Right lobe of liver (tissue), 6 donors: ENCODE measurements around the gene GPR4. TPM values are rescaled to one million over a fixed set of nuclear protein-coding genes. Genes with fewer than 3 reads are reported as not detected.

Experiments
- ATAC-seq, 4 donors: fragments of 200-7000 bp; cut with Tn5 transposase; one replicate each; pipeline ENCODE4 v1.9.1; 2020; ENCODE audit warnings: mild to moderate bottlenecking in 4 of 4, moderate library complexity in 4 of 4
- DNase-seq, 3 donors: peaks; one replicate each; pipeline ENCODE4 v3.0.0-alpha.2; 2020
- H3K27ac ChIP-seq, 3 donors: fragments of 200-600 bp; one replicate each; pipeline ENCODE4 v1.8.0; 2022
- H3K27me3 ChIP-seq, 2 donors: fragments of 200-600 bp; one replicate each; pipeline ENCODE4 v1.8.0; 2022
- H3K36me3 ChIP-seq, 4 donors: fragments of 200-600 bp; sonication (generic) in 1 of 4; one replicate each; pipeline versions ENCODE4 v1.5.1 to v1.8.0; 2017 to 2022; ENCODE audit warnings: control low read depth in 1 of 4
- H3K4me1 ChIP-seq, 4 donors: fragments of 200-600 bp; sonication (generic) in 1 of 4; one replicate each; pipeline versions ENCODE4 v1.5.1 to v1.8.0; 2017 to 2022; ENCODE audit warnings: control low read depth in 1 of 4
- H3K4me3 ChIP-seq, 3 donors: fragments of 200-600 bp; one replicate each; pipeline ENCODE4 v1.8.0; 2022
- H3K9me3 ChIP-seq, 4 donors: fragments of 200-600 bp; sonication (generic) in 1 of 4; one replicate each; pipeline versions ENCODE4 v1.5.1 to v1.8.0; 2017 to 2022; ENCODE audit warnings: control low read depth in 1 of 4
- CTCF ChIP-seq, 4 donors: fragments of 200-600 bp in 3 of 4; fragments of 450-650 bp in 1 of 4; IDR thresholded peaks; one replicate each; pipeline versions ENCODE4 v1.5.1 to v1.8.0; 2016 to 2022; ENCODE audit warnings: antibody characterized with exemption in 4 of 4, mild to moderate bottlenecking in 2 of 4
- POLR2A ChIP-seq: fragments of 450-650 bp; IDR thresholded peaks from one replicate; pipeline ENCODE4 v1.6.1; 2017; ENCODE audit warnings: antibody characterized with exemption, mild to moderate bottlenecking
- WGBS: methylation state at CpG from one replicate; pipeline ENCODE4 v1.1.6; 2018; ENCODE audit warnings: low coverage, low lambda C conversion rate; ENCODE audit not compliant: insufficient coverage; ENCODE audit errors: missing lambda C conversion rate; 5-methylcytosine and 5-hydroxymethylcytosine counted together
- intact Hi-C, 2 donors: fragments of 100-400 bp; cut with DNase I; formaldehyde crosslinking; loops; one replicate each; pipeline versions ENCODE4 v1.11.2 to v1.14.1; 2022
- total RNA-seq, 6 experiments: library from RNA; depleted of rRNA in 2 of 6; stranded (reverse); fragments of >200 nt in 2 of 6; fragmentation: NEBNext Ultra II Directional in 3 of 6; extraction: Animal tissue kit (Norgen Biotek cat#: 25700) in 3 of 6; gene quantifications; one replicate each; pipeline versions ENCODE4 v1.1.0 to v1.2.4, GENCODE V29; 2016 to 2023
- donor health status: DM: no; HTN: yes; CAD: no.
- donor health status: DM: no; HTN: no; CAD: no.
- donor health status: DM: no; HTN: no; CAD: no.
- donor health status: DM: no; HTN: yes; CAD: no.
- donor health status: DM: no; HTN: yes; CAD: no.

Gene GPR4
- total RNA-seq, 6 experiments from 2014 or later = 0.83 to 3.1 (median 1.3) TPM

GRCh38 chr19:45568732-45569131 is 33.3 kb downstream of the GPR4 start:
- Histone ChIP-seq H3K4me1 (peaks cover 0 to 14% (median 3%) of the 10 kb centered on the region in 4 donors), H3K27ac (peak overlapping the region in 2 of 3 donors; percentile 34 to 48)

GRCh38 chr19:45567609-45568008 is 34.4 kb downstream of the GPR4 start:
- Histone ChIP-seq H3K36me3 (no peaks in the 10 kb centered on the region), H3K27me3 (no peaks in the 10 kb centered on the region), H3K4me3 (no peak overlapping the region), H3K27ac (no peak overlapping the region), H3K4me1 (peaks cover 0 to 14% (median 3%) of the 10 kb centered on the region in 4 donors), H3K9me3 (no peaks in the 10 kb centered on the region)
- DNase-seq = no peak
- TF ChIP-seq CTCF (IDR thresholded peaks at IDR 0.05) = no peak
- no peak for TF ChIP-seq POLR2A
- ATAC-seq = no peak
- WGBS = 96% methylated on average over 2 of the region's 2 CpGs
- intact Hi-C loops = loop anchor here in 1 of 2 donors (5.0 kb wide), 1 partner anchor 45 kb away; no protein-coding TSS in a partner anchor

More at GRCh38 chr19:45568732-45569131, 33.3 kb downstream of the GPR4 start:
- DNase-seq = no peak
- Histone ChIP-seq H3K36me3 (no peaks in the 10 kb centered on the region), H3K9me3 (no peaks in the 10 kb centered on the region), H3K27me3 (no peaks in the 10 kb centered on the region), H3K4me3 (no peak overlapping the region)
- TF ChIP-seq POLR2A = no peak
- no peak for TF ChIP-seq CTCF (IDR thresholded peaks at IDR 0.05)
- peak; percentile 54 to 84 (median 67) for ATAC-seq
- 63% methylated on average over 1 of the region's 3 CpGs for whole genome bisulfite sequencing
- intact Hi-C loops = loop anchor here in 1 of 2 donors (5.0 kb wide), 1 partner anchor 46 kb away; no protein-coding TSS in a partner anchor

GRCh38 chr19:45564131-45564780 is 37.8 kb downstream of the GPR4 start:
- Histone ChIP-seq H3K9me3 (no peaks in the 10 kb centered on the region), H3K27ac (no peak overlapping the region), H3K4me1 (peaks cover 0 to 8% (median 3%) of the 10 kb centered on the region in 4 donors), H3K36me3 (no peaks in the 10 kb centered on the region), H3K4me3 (no peak overlapping the region), H3K27me3 (no peaks in the 10 kb centered on the region)
- TF ChIP-seq CTCF (IDR thresholded peaks at IDR 0.05) = no peak
- intact Hi-C loops = no loop called here
- ATAC-seq = no peak
- 87% methylated on average over 4 of the region's 5 CpGs for WGBS
- no peak for DNase-seq

- Histone ChIP-seq H3K4me3 (no peak overlapping the region), H3K9me3 (no peaks in the 10 kb centered on the region), H3K27ac (no peak overlapping the region), H3K4me1 (no peaks in the 10 kb centered on the region), H3K36me3 (no peaks in the 10 kb centered on the region), H3K27me3 (no peaks in the 10 kb centered on the region)
- DNase-seq (no peak), ATAC-seq (no peak)
- 84% methylated on average over 9 of the region's 11 CpGs for WGBS
- no peak for TF ChIP-seq CTCF (IDR thresholded peaks at IDR 0.05)
- no peak for TF ChIP-seq POLR2A
- intact Hi-C loops = no loop called here
Measured at GRCh38 chr19:45560686-45561085, 41.3 kb downstream of the GPR4 start.
